Measurements from ENCODE around the gene NEK10. TPM values are rescaled to one million over a fixed set of nuclear protein-coding genes. Genes with fewer than 3 reads are reported as not detected.

NEK10 gene
- polyA plus RNA-seq, 1 experiment: 3.0 TPM

- Histone ChIP-seq H3K27me3 (ENCODE audit: control insufficient read depth, insufficient read depth, low read length) (no peaks in the 10 kb centered on the region), H3K9me3 (ENCODE audit: control insufficient read depth, insufficient read depth, low read length) (no peaks in the 10 kb centered on the region), H3K27ac (ENCODE audit: low read depth, low read length) (no peak overlapping the region), H3K4me3 (ENCODE audit: low read depth, low read length) (no peak overlapping the region)
- TF ChIP-seq CTCF (IDR thresholded peaks at IDR 0.05; ENCODE audit: low read depth, low read length): no peak
- ChIA-PET POLR2A (no interaction called here), CTCF (no interaction called here)
- DNase-seq (ENCODE audit: low read depth, low spot score): no peak
These were observed 183.2 kb downstream of the NEK10 start for GRCh38 chr3:27186013-27186412.

- H3K9me3 ChIP-seq (ENCODE audit: control insufficient read depth, insufficient read depth, low read length): no peaks in the 10 kb centered on the region
- ChIA-PET CTCF (no interaction called here), POLR2A (no interaction called here)
- DNase-seq (ENCODE audit: low read depth, low spot score): no peak
- no peak overlapping the region for H3K27ac ChIP-seq (ENCODE audit: low read depth, low read length)
- TF ChIP-seq CTCF (IDR thresholded peaks at IDR 0.05; ENCODE audit: low read depth, low read length): no peak
- no peak overlapping the region for H3K4me3 ChIP-seq (ENCODE audit: low read depth, low read length)
- no peaks in the 10 kb centered on the region for H3K27me3 ChIP-seq (ENCODE audit: control insufficient read depth, insufficient read depth, low read length)
These were observed 183.8 kb downstream of the NEK10 start for GRCh38 chr3:27185231-27185989.

- ChIA-PET POLR2A (no interaction called here), CTCF (no interaction called here)
- no peak for TF ChIP-seq CTCF (IDR thresholded peaks at IDR 0.05; ENCODE audit: low read depth, low read length)
- DNase-seq (ENCODE audit: low read depth, low spot score): no peak
- no peaks in the 10 kb centered on the region for H3K27me3 ChIP-seq (ENCODE audit: control insufficient read depth, insufficient read depth, low read length)
- no peaks in the 10 kb centered on the region for H3K9me3 ChIP-seq (ENCODE audit: control insufficient read depth, insufficient read depth, low read length)
- H3K27ac ChIP-seq (ENCODE audit: low read depth, low read length): no peak overlapping the region
- H3K4me3 ChIP-seq (ENCODE audit: low read depth, low read length): no peak overlapping the region
These were observed 184.9 kb downstream of the NEK10 start for GRCh38 chr3:27184261-27184660.

GRCh38 chr3:27176256-27176655 is 192.9 kb downstream of the NEK10 start:
- no peak for TF ChIP-seq CTCF (IDR thresholded peaks at IDR 0.05; ENCODE audit: low read depth, low read length)
- H3K27ac ChIP-seq (ENCODE audit: low read depth, low read length): no peak overlapping the region
- ChIA-PET POLR2A (no interaction called here), CTCF (no interaction called here)
- H3K4me3 ChIP-seq (ENCODE audit: low read depth, low read length): no peak overlapping the region
- no peak for DNase-seq (ENCODE audit: low read depth, low spot score)
- no peaks in the 10 kb centered on the region for H3K9me3 ChIP-seq (ENCODE audit: control insufficient read depth, insufficient read depth, low read length)
- H3K27me3 ChIP-seq (ENCODE audit: control insufficient read depth, insufficient read depth, low read length): no peaks in the 10 kb centered on the region

- DNase-seq (ENCODE audit: low read depth, low spot score): no peak
- no peak overlapping the region for H3K27ac ChIP-seq (ENCODE audit: low read depth, low read length)
- TF ChIP-seq CTCF (IDR thresholded peaks at IDR 0.05; ENCODE audit: low read depth, low read length): no peak
- CTCF ChIA-PET: no interaction called here
- no peaks in the 10 kb centered on the region for H3K9me3 ChIP-seq (ENCODE audit: control insufficient read depth, insufficient read depth, low read length)
- H3K4me3 ChIP-seq (ENCODE audit: low read depth, low read length): no peak overlapping the region
- POLR2A ChIA-PET: no interaction called here
- no peaks in the 10 kb centered on the region for H3K27me3 ChIP-seq (ENCODE audit: control insufficient read depth, insufficient read depth, low read length)
These were observed 194.7 kb downstream of the NEK10 start for GRCh38 chr3:27174530-27174929.

Measured in AG04450 (cell line).